ENCODE measurements around the gene MCM10. TPM values are rescaled to one million over a fixed set of nuclear protein-coding genes. Genes with fewer than 3 reads are reported as not detected.

MCM10 gene
- total RNA-seq, 1 experiment from 2014 or later: 22.8 TPM

DNA sequence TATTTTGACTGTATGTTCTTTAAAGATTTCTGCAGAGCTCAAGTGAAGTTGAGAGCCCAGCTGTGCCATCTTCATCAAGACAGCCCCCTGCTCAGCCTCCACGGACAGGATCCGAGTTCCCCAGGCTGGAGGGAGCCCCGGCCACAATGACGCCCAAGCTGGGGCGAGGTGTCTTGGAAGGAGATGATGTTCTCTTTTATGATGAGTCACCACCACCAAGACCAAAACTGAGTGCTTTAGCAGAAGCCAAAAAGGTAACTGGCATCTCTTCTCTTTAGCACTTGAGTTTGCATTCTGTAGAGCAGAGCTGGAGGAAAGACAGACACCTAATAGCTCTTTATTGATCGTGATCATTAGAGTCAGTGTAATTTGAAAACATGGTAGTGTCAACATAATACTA, 33.7 kb downstream of the MCM10 start:
- in situ Hi-C loops (cut with HindIII; ENCODE audit: low pct_unique_long_range_greater_than_20kb, low sequenced_read_pairs) (no loop called here), intact Hi-C loops (cut with micrococcal nuclease; ENCODE audit: unreplicated experiment) (no loop called here)
- ATAC-seq: no peak
- ChIA-PET POLR2A (no interaction called here), CTCF (no interaction called here)
- peaks cover 2% of the 10 kb centered on the region; the same call in 1 of the 2 replicates for H3K36me3 ChIP-seq (ENCODE audit: control insufficient read depth, insufficient read depth, low read length)
- H3K9me3 ChIP-seq (ENCODE audit: control insufficient read depth, insufficient read depth, low read depth, low read length): no peaks in the 10 kb centered on the region
- H3K4me3 ChIP-seq (ENCODE audit: low read depth in 2 of 2, low read length in 2 of 2): no peak overlapping the region
- H3K27me3 ChIP-seq (ENCODE audit: control insufficient read depth, insufficient read depth, low read length): no peaks in the 10 kb centered on the region
- BruUV-seq (replicated peaks): no TSS peak
- TF ChIP-seq, protein P1, sequence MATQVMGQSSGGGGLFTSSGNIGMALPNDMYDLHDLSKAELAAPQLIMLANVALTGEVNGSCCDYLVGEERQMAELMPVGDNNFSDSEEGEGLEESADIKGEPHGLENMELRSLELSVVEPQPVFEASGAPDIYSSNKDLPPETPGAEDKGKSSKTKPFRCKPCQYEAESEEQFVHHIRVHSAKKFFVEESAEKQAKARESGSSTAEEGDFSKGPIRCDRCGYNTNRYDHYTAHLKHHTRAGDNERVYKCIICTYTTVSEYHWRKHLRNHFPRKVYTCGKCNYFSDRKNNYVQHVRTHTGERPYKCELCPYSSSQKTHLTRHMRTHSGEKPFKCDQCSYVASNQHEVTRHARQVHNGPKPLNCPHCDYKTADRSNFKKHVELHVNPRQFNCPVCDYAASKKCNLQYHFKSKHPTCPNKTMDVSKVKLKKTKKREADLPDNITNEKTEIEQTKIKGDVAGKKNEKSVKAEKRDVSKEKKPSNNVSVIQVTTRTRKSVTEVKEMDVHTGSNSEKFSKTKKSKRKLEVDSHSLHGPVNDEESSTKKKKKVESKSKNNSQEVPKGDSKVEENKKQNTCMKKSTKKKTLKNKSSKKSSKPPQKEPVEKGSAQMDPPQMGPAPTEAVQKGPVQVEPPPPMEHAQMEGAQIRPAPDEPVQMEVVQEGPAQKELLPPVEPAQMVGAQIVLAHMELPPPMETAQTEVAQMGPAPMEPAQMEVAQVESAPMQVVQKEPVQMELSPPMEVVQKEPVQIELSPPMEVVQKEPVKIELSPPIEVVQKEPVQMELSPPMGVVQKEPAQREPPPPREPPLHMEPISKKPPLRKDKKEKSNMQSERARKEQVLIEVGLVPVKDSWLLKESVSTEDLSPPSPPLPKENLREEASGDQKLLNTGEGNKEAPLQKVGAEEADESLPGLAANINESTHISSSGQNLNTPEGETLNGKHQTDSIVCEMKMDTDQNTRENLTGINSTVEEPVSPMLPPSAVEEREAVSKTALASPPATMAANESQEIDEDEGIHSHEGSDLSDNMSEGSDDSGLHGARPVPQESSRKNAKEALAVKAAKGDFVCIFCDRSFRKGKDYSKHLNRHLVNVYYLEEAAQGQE (IDR thresholded peaks at IDR 0.05; ENCODE audit: insufficient read depth in 1 of 2, low read depth in 2 of 2, low read length in 1 of 2): no peak
- TF ChIP-seq POLR2AphosphoS5 (IDR thresholded peaks at IDR 0.05; ENCODE audit: low read depth, low read length) (no peak), TCF7L2 (IDR thresholded peaks at IDR 0.05; ENCODE audit: low read depth, low read length) (no peak), SIN3A (IDR thresholded peaks at IDR 0.05; ENCODE audit: borderline replicate concordance, insufficient read depth, low read depth, low read length) (no peak)
- TF ChIP-seq, protein P2, sequence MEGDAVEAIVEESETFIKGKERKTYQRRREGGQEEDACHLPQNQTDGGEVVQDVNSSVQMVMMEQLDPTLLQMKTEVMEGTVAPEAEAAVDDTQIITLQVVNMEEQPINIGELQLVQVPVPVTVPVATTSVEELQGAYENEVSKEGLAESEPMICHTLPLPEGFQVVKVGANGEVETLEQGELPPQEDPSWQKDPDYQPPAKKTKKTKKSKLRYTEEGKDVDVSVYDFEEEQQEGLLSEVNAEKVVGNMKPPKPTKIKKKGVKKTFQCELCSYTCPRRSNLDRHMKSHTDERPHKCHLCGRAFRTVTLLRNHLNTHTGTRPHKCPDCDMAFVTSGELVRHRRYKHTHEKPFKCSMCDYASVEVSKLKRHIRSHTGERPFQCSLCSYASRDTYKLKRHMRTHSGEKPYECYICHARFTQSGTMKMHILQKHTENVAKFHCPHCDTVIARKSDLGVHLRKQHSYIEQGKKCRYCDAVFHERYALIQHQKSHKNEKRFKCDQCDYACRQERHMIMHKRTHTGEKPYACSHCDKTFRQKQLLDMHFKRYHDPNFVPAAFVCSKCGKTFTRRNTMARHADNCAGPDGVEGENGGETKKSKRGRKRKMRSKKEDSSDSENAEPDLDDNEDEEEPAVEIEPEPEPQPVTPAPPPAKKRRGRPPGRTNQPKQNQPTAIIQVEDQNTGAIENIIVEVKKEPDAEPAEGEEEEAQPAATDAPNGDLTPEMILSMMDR (IDR thresholded peaks at IDR 0.05): no peak
- no peaks in the 10 kb centered on the region for H3K4me1 ChIP-seq (ENCODE audit: control insufficient read depth, insufficient read depth, low read length)
- no peak overlapping the region for H3K27ac ChIP-seq (ENCODE audit: low read length)
- DNase-seq (ENCODE audit: low read depth, low spot score): no peak

DNA sequence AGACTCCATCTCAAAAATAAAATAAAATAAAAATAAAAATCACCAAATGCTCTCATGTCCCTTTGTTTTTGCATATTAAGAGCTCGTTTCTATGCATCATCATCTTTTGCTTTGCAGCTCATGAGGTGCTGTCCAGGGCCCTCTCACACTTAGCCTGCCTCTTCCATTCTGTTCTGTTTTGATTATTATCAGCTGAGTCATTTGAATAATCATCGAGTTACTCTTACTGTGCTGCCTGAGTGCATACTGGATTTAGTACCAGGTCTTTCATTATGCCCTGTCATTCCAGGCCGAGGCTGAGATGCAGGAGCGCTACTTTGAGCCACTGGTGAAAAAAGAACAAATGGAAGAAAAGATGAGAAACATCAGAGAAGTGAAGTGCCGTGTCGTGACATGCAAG, 39.8 kb downstream of the MCM10 start:
- CTCF ChIA-PET: no interaction called here
- H3K4me1 ChIP-seq (ENCODE audit: control insufficient read depth, insufficient read depth, low read length): no peaks in the 10 kb centered on the region
- no peaks in the 10 kb centered on the region for H3K27me3 ChIP-seq (ENCODE audit: control insufficient read depth, insufficient read depth, low read length)
- H3K4me3 ChIP-seq (ENCODE audit: low read depth in 2 of 2, low read length in 2 of 2): no peak overlapping the region
- in situ Hi-C loops (cut with HindIII; ENCODE audit: low pct_unique_long_range_greater_than_20kb, low sequenced_read_pairs): no loop called here
- no peak for TF ChIP-seq SIN3A (IDR thresholded peaks at IDR 0.05; ENCODE audit: borderline replicate concordance, insufficient read depth, low read depth, low read length)
- TF ChIP-seq POLR2AphosphoS5 (IDR thresholded peaks at IDR 0.05; ENCODE audit: low read depth, low read length): no peak
- no peak for TF ChIP-seq TCF7L2 (IDR thresholded peaks at IDR 0.05; ENCODE audit: low read depth, low read length)
- TF ChIP-seq, protein P2 (IDR thresholded peaks at IDR 0.05): no peak
- TF ChIP-seq, protein P1 (IDR thresholded peaks at IDR 0.05; ENCODE audit: insufficient read depth in 1 of 2, low read depth in 2 of 2, low read length in 1 of 2): no peak
- POLR2A ChIA-PET: no interaction called here
- no peak overlapping the region for H3K27ac ChIP-seq (ENCODE audit: low read length)
- peaks cover 3% of the 10 kb centered on the region; the same call in 1 of the 2 replicates for H3K36me3 ChIP-seq (ENCODE audit: control insufficient read depth, insufficient read depth, low read length)
- intact Hi-C loops (cut with micrococcal nuclease; ENCODE audit: unreplicated experiment): no loop called here
- no TSS peak for BruUV-seq (replicated peaks)
- no peak; the same call in 1 of the 2 replicates for ATAC-seq
- H3K9me3 ChIP-seq (ENCODE audit: control insufficient read depth, insufficient read depth, low read depth, low read length): no peaks in the 10 kb centered on the region
- no peak for DNase-seq (ENCODE audit: low read depth, low spot score)

Measured in Panc1 (cell line).